ENCODE results near the gene PRICKLE3.

Gene PRICKLE3

GRCh38 chrX:49172280-49172780, 13.8 kb downstream of the PRICKLE3 start:
- Histone ChIP-seq H3K4me3 (ENCODE audit: low read depth, low read length) (peak overlapping the region; percentile 48), H3K27me3 (ENCODE audit: insufficient read depth, low read depth, severe bottlenecking) (peaks cover 12% of the 10 kb centered on the region), H3K27ac (peak overlapping the region; percentile 59), H3K9me3 (ENCODE audit: severe bottlenecking) (no peaks in the 10 kb centered on the region), H3K36me3 (peaks cover 4% of the 10 kb centered on the region)
- no peak for DNase-seq
- TF ChIP-seq CTCF (IDR thresholded peaks at IDR 0.05; ENCODE audit: low read depth, low read length), result no peak

GRCh38 chrX:49171752-49172279, 14.4 kb downstream of the PRICKLE3 start, which contains the start of gene PLP2:
PLP2 (plus strand) TSS chrX:49171898; CDS start chrX:49172001, 103 bp downstream.
- peaks cover 4% of the 10 kb centered on the region for H3K36me3 ChIP-seq
- peak within 1 kb of the TSS; percentile 59 for H3K27ac ChIP-seq

GRCh38 chrX:49167740-49168108, 18.4 kb downstream of the PRICKLE3 start:
- Histone ChIP-seq H3K27me3 (ENCODE audit: insufficient read depth, low read depth, severe bottlenecking) (peaks cover 6% of the 10 kb centered on the region), H3K4me3 (ENCODE audit: low read depth, low read length) (no peak overlapping the region), H3K27ac (no peak overlapping the region), H3K9me3 (ENCODE audit: severe bottlenecking) (no peaks in the 10 kb centered on the region), H3K36me3 (no peaks in the 10 kb centered on the region)
- no peak for TF ChIP-seq CTCF (IDR thresholded peaks at IDR 0.05; ENCODE audit: low read depth, low read length)
- DNase-seq, result no peak

More at GRCh38 chrX:49171752-49172279, 14.4 kb downstream of the PRICKLE3 start, which contains the start of gene PLP2:
- Histone ChIP-seq H3K4me3 (ENCODE audit: low read depth, low read length) (peak within 1 kb of the TSS; percentile 48), H3K27me3 (ENCODE audit: insufficient read depth, low read depth, severe bottlenecking) (peaks cover 12% of the 10 kb centered on the region), H3K9me3 (ENCODE audit: severe bottlenecking) (no peaks in the 10 kb centered on the region)
- DNase-seq, result peak; percentile 50
- no peak for TF ChIP-seq CTCF (IDR thresholded peaks at IDR 0.05; ENCODE audit: low read depth, low read length)

GRCh38 chrX:49166914-49167739, 19.0 kb downstream of the PRICKLE3 start:
- DNase-seq, result no peak
- no peaks in the 10 kb centered on the region for H3K9me3 ChIP-seq (ENCODE audit: severe bottlenecking)
- H3K27ac ChIP-seq, result no peak overlapping the region
- peaks cover 3% of the 10 kb centered on the region for H3K27me3 ChIP-seq (ENCODE audit: insufficient read depth, low read depth, severe bottlenecking)
- H3K36me3 ChIP-seq, result no peaks in the 10 kb centered on the region
- no peak overlapping the region for H3K4me3 ChIP-seq (ENCODE audit: low read depth, low read length)
- TF ChIP-seq CTCF (IDR thresholded peaks at IDR 0.05; ENCODE audit: low read depth, low read length), result no peak

GRCh38 chrX:49165901-49166881, 20.0 kb downstream of the PRICKLE3 start:
- no peak for DNase-seq
- Histone ChIP-seq H3K36me3 (no peaks in the 10 kb centered on the region), H3K4me3 (ENCODE audit: low read depth, low read length) (no peak overlapping the region), H3K27me3 (ENCODE audit: insufficient read depth, low read depth, severe bottlenecking) (peaks cover 3% of the 10 kb centered on the region), H3K9me3 (ENCODE audit: severe bottlenecking) (no peaks in the 10 kb centered on the region), H3K27ac (no peak overlapping the region)
- no peak for TF ChIP-seq CTCF (IDR thresholded peaks at IDR 0.05; ENCODE audit: low read depth, low read length)
